Measurements from ENCODE around the gene CTNNB1.

CTNNB1 gene

DNA sequence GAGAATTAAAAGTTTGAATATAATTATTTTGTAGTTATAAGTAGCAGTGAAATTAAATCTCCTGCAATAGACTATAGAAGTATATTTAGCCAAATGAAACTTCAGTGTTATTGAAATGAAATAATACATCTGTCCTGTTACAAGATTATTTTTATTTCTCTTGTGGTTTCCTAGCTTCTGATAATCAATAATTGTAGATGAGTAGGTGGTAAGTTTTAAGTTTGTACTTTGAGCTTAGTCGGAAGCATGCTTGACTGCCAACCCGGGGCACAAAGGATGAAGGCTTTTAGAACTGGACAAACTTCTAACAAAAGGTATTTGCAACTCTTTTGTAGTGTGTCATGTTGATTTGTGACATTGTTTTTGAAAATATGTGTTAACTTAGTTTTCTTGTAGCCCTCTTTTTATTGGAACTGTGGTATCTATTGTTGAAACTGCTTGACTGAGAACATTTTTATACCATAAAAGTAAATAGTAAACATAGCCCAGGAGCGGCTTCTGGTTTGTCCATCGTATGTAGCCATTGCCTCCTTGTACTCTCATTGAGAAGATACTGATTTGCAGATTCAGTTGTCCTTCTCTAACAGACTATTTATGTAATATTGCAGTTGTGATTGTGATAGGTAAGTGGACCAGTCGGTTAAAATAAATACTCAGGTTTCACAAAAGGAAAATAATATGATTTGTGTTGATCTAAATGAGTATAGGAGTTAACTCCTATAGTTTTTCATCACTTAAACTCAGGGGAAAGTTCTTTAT lies 2.9 kb downstream of the CTNNB1 start:
- Histone ChIP-seq H3K27me3 (ENCODE audit: insufficient read depth, low read length) (no peaks in the 10 kb centered on the region), H3K79me2 (ENCODE audit: control insufficient read depth, insufficient read depth, low read length, unreplicated experiment) (peaks cover 77% of the 10 kb centered on the region), H3K27ac (ENCODE audit: low read depth, low read length) (peak overlapping the region; percentile 13), H3K36me3 (ENCODE audit: insufficient read depth, low read length) (no peaks in the 10 kb centered on the region), H2AFZ (ENCODE audit: low read length, unreplicated experiment) (no peak overlapping the region), H3K4me1 (ENCODE audit: control insufficient read depth, insufficient read depth, low read length, unreplicated experiment) (peaks cover 20% of the 10 kb centered on the region), H3K4me3 (ENCODE audit: low read depth, low read length) (peak overlapping the region; percentile 93)

DNA sequence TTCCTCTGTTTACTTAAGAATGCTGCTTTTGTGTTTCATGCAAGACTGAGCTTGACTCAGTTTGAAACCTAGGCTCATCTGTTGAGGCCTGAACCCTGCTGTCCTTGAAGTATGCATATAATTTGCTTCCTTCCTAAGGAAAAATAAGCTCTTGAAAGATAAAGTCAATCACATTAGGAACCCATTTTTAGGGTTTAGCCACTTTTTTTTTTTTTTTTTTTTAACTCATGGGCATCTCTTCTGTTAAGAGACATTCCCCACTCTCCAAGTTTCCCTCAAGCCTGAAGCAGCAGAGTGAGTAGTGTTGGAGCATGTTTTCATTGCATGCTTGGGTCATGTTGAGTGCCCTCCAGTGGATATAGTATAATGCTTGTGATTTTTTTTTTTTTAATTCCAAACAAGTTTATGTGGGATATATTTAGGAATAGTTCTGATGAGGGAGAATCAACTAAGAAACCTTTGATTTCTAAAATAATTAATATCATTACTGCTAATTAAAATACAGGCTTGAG lies 3.6 kb downstream of the CTNNB1 start:
- no peak overlapping the region for H2AFZ ChIP-seq (ENCODE audit: low read length, unreplicated experiment)
- H3K4me1 ChIP-seq (ENCODE audit: control insufficient read depth, insufficient read depth, low read length, unreplicated experiment) = peaks cover 26% of the 10 kb centered on the region
- H3K27ac ChIP-seq (ENCODE audit: low read depth, low read length) = peak overlapping the region; percentile 13
- no peaks in the 10 kb centered on the region for H3K27me3 ChIP-seq (ENCODE audit: insufficient read depth, low read length)
- H3K36me3 ChIP-seq (ENCODE audit: insufficient read depth, low read length) = no peaks in the 10 kb centered on the region
- peak overlapping the region; percentile 93 for H3K4me3 ChIP-seq (ENCODE audit: low read depth, low read length)
- H3K79me2 ChIP-seq (ENCODE audit: control insufficient read depth, insufficient read depth, low read length, unreplicated experiment) = peaks cover 84% of the 10 kb centered on the region

DNA sequence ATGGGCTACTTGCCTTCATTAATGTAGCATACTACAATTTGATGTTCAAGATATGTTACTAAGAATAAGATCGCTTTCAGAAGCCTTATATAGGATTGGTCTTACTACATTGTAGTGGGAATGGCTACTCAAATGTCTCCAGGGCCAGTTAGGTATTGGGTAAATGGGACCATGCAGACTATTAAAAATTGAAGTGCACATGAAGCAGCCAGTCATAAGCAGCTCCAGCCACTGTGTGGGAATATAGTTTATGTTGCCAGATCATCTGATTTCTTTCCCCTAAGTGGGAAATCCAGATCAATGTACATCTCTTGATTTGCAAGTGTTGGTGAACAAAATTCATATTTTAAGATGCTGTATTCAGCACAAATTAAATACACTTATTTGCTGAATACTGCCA lies 5.1 kb downstream of the CTNNB1 start:
- Histone ChIP-seq H3K27ac (ENCODE audit: low read depth, low read length) (no peak overlapping the region), H3K36me3 (ENCODE audit: insufficient read depth, low read length) (peaks cover 2% of the 10 kb centered on the region; the same call in 1 of the 2 replicates), H2AFZ (ENCODE audit: low read length, unreplicated experiment) (no peak overlapping the region), H3K4me1 (ENCODE audit: control insufficient read depth, insufficient read depth, low read length, unreplicated experiment) (peaks cover 28% of the 10 kb centered on the region), H3K79me2 (ENCODE audit: control insufficient read depth, insufficient read depth, low read length, unreplicated experiment) (peaks cover 98% of the 10 kb centered on the region), H3K4me3 (ENCODE audit: low read depth, low read length) (no peak overlapping the region), H3K27me3 (ENCODE audit: insufficient read depth, low read length) (no peaks in the 10 kb centered on the region)

DNA sequence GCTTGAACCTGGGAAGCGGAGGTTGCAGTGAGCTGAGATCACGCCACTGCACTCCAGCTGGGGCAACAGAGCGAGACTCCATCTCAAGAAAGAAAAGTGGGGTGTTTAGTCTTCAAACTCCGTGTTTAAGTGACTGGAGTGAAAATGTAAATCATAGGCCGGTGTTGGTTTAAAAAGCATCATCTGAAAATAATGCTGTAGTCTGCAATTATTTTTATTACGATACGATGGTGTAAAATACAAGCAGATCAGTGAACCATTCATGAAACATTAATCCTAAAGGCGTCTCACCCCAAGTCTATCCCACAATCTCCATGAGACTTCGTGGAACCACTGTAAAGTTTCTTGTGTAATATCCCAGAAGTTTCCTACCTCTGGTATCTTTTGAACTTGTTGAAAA lies 6.3 kb downstream of the CTNNB1 start:
- H2AFZ ChIP-seq (ENCODE audit: low read length, unreplicated experiment) = no peak overlapping the region
- H3K27me3 ChIP-seq (ENCODE audit: insufficient read depth, low read length) = no peaks in the 10 kb centered on the region
- no peak overlapping the region for H3K27ac ChIP-seq (ENCODE audit: low read depth, low read length)
- H3K79me2 ChIP-seq (ENCODE audit: control insufficient read depth, insufficient read depth, low read length, unreplicated experiment) = peaks cover 96% of the 10 kb centered on the region
- H3K4me3 ChIP-seq (ENCODE audit: low read depth, low read length) = no peak overlapping the region
- H3K4me1 ChIP-seq (ENCODE audit: control insufficient read depth, insufficient read depth, low read length, unreplicated experiment) = peaks cover 28% of the 10 kb centered on the region
- H3K36me3 ChIP-seq (ENCODE audit: insufficient read depth, low read length) = peaks cover 5% of the 10 kb centered on the region

DNA sequence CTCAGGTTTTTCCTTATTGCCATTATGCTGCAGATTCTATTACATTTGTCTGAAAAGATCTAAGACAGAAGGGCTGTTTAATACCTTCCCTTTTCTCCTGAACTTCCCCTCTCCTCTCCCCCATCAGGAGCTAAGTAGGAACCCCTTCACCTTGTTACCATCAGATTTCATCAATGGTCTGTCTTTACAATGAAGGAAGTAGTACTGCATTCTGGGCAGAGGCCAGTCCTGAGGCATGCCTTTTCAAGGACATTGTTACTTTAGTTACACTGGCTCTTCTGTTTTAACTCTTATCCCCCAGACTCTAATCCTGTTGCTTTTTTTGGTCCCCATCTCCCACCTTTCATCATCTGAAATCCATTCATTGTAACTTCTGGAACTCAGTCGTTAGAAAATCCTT lies 8.1 kb downstream of the CTNNB1 start:
- Histone ChIP-seq H3K4me1 (ENCODE audit: control insufficient read depth, insufficient read depth, low read length, unreplicated experiment) (peaks cover 25% of the 10 kb centered on the region), H2AFZ (ENCODE audit: low read length, unreplicated experiment) (no peak overlapping the region), H3K79me2 (ENCODE audit: control insufficient read depth, insufficient read depth, low read length, unreplicated experiment) (peaks cover 96% of the 10 kb centered on the region), H3K4me3 (ENCODE audit: low read depth, low read length) (no peak overlapping the region), H3K27ac (ENCODE audit: low read depth, low read length) (no peak overlapping the region), H3K36me3 (ENCODE audit: insufficient read depth, low read length) (peaks cover 5% of the 10 kb centered on the region), H3K27me3 (ENCODE audit: insufficient read depth, low read length) (no peaks in the 10 kb centered on the region)

DNA sequence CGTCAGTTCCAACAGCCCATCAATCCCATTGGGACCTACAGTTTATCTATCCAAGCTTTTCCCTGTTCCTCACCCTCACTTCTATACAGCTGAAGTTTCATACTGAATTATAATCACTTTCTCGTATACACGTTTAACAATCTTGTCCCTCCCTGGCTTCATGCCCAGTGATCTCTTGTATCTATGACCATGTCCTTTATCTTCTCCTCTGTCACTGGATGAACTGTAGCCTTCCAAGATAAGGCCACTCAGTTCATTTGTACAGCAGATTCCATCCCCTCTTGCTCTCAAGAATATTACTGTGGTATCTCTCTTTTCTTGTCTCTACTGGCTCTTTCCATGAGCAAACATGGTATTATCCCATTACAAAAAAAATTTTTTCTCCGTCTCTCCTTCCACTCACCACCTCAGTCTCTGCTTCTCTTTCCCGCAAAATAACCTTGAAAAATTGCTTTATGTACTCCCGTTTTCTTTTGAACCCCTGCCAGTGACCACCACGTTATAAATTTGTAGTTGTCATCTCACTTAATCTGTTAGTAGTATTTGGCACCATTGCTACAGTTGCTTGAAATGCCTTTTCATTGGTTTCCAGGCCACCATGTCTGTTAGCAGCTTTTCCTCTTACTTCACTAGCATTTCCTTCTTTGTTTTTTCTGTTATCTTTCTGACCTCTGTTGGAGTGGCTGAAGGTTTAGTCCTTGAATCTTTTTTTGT lies 9.4 kb downstream of the CTNNB1 start:
- Histone ChIP-seq H3K79me2 (ENCODE audit: control insufficient read depth, insufficient read depth, low read length, unreplicated experiment) (peaks cover 96% of the 10 kb centered on the region), H2AFZ (ENCODE audit: low read length, unreplicated experiment) (no peak overlapping the region), H3K27me3 (ENCODE audit: insufficient read depth, low read length) (no peaks in the 10 kb centered on the region), H3K4me3 (ENCODE audit: low read depth, low read length) (no peak overlapping the region), H3K27ac (ENCODE audit: low read depth, low read length) (no peak overlapping the region), H3K36me3 (ENCODE audit: insufficient read depth, low read length) (peaks cover 5% of the 10 kb centered on the region), H3K4me1 (ENCODE audit: control insufficient read depth, insufficient read depth, low read length, unreplicated experiment) (peaks cover 26% of the 10 kb centered on the region)

DNA sequence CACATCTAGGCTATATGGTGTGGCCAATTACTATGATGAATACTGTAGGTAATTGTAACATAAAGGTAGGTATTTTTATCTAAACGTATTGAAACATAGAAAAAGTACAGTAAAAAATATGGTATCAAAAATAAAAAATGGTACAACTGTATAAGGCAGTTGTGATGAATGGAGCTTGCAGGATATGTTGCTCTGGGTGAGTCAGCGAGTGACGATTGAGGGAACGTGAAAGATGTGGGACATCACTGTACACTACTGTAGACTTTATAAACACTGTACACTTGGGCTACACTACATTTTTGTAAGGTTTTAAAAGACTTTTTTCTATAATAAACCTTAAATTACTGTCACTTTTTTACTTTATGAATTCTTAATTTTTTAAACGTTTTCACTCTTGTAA lies 10.3 kb downstream of the CTNNB1 start:
- peaks cover 22% of the 10 kb centered on the region for H3K4me1 ChIP-seq (ENCODE audit: control insufficient read depth, insufficient read depth, low read length, unreplicated experiment)

DNA sequence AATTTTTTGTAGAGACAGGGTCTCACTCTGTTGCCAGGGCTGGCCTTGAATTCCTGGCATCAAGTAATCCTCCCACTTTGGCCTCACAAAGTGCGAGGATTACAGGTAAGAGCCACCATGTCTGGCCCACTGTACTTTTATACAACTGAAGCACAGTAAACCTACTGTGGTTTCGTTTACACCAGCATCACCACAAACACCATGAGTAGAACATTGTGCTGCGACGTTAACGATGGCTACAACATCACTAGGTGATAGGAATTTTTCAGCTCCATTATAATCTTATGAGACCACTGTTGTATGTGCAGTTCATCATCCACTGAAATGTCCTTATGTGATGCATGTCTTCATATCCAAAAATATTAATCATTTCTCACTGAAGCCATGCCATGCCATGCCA lies 11.7 kb downstream of the CTNNB1 start:
- H3K4me1 ChIP-seq (ENCODE audit: control insufficient read depth, insufficient read depth, low read length, unreplicated experiment) = peaks cover 27% of the 10 kb centered on the region
- peaks cover 95% of the 10 kb centered on the region for H3K79me2 ChIP-seq (ENCODE audit: control insufficient read depth, insufficient read depth, low read length, unreplicated experiment)

More for the DNA sequence above, 10.3 kb downstream of the CTNNB1 start:
- H3K79me2 ChIP-seq (ENCODE audit: control insufficient read depth, insufficient read depth, low read length, unreplicated experiment) = peaks cover 96% of the 10 kb centered on the region
- no peak overlapping the region for H3K27ac ChIP-seq (ENCODE audit: low read depth, low read length)
- H2AFZ ChIP-seq (ENCODE audit: low read length, unreplicated experiment) = no peak overlapping the region
- no peak overlapping the region for H3K4me3 ChIP-seq (ENCODE audit: low read depth, low read length)
- H3K27me3 ChIP-seq (ENCODE audit: insufficient read depth, low read length) = no peaks in the 10 kb centered on the region
- H3K36me3 ChIP-seq (ENCODE audit: insufficient read depth, low read length) = peaks cover 5% of the 10 kb centered on the region

DNA sequence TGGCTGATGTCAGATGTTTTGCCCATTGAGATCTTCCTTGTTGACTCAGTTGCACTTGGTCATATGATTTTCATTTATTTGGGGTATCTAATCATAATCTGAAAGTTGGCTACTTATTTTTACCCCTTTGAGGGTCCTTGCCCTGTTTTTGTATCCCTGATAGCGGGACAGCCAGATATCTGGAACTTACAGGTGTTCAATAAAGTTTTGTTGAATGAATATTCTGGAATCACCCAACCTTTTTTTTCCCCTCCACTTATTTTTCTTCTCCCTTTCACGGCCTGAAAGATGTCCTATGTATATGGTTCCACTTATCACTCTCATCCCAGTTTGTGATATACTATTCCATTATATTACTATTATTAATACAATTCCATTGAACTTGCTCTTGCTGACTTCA lies 12.8 kb downstream of the CTNNB1 start:
- no peaks in the 10 kb centered on the region for H3K27me3 ChIP-seq (ENCODE audit: insufficient read depth, low read length)
- H3K4me1 ChIP-seq (ENCODE audit: control insufficient read depth, insufficient read depth, low read length, unreplicated experiment) = peaks cover 37% of the 10 kb centered on the region

More for the DNA sequence above, 11.7 kb downstream of the CTNNB1 start:
- no peak overlapping the region for H2AFZ ChIP-seq (ENCODE audit: low read length, unreplicated experiment)
- no peak overlapping the region for H3K27ac ChIP-seq (ENCODE audit: low read depth, low read length)
- no peak overlapping the region for H3K4me3 ChIP-seq (ENCODE audit: low read depth, low read length)
- no peaks in the 10 kb centered on the region for H3K27me3 ChIP-seq (ENCODE audit: insufficient read depth, low read length)
- peaks cover 5% of the 10 kb centered on the region for H3K36me3 ChIP-seq (ENCODE audit: insufficient read depth, low read length)

DNA sequence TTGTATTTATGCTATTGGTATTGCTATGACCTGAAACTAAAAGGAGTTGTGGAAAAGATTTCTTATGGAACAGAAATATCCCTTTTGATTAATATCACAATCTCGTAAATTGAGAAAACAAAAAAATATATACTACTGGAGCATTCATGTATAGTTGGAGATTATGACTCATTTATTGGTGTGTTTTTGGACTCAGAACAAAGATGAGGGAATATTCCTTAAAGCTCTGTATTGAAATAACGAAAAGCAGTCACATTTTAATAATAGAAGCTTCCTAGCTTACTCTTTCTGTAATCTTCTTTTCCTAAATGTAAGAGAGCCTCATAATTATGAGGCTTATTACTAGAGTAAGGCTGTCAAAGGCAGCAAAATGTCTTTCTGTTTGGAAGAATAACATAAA lies 14.3 kb downstream of the CTNNB1 start:
- H3K27ac ChIP-seq (ENCODE audit: low read depth, low read length) = no peak overlapping the region
- peaks cover 5% of the 10 kb centered on the region for H3K36me3 ChIP-seq (ENCODE audit: insufficient read depth, low read length)
- H3K79me2 ChIP-seq (ENCODE audit: control insufficient read depth, insufficient read depth, low read length, unreplicated experiment) = peaks cover 95% of the 10 kb centered on the region
- H2AFZ ChIP-seq (ENCODE audit: low read length, unreplicated experiment) = no peak overlapping the region
- no peaks in the 10 kb centered on the region for H3K27me3 ChIP-seq (ENCODE audit: insufficient read depth, low read length)
- H3K4me3 ChIP-seq (ENCODE audit: low read depth, low read length) = no peak overlapping the region
- H3K4me1 ChIP-seq (ENCODE audit: control insufficient read depth, insufficient read depth, low read length, unreplicated experiment) = peaks cover 36% of the 10 kb centered on the region

More for the DNA sequence above, 12.8 kb downstream of the CTNNB1 start:
- H3K27ac ChIP-seq (ENCODE audit: low read depth, low read length) = no peak overlapping the region
- peaks cover 95% of the 10 kb centered on the region for H3K79me2 ChIP-seq (ENCODE audit: control insufficient read depth, insufficient read depth, low read length, unreplicated experiment)
- no peak overlapping the region for H2AFZ ChIP-seq (ENCODE audit: low read length, unreplicated experiment)
- peaks cover 5% of the 10 kb centered on the region for H3K36me3 ChIP-seq (ENCODE audit: insufficient read depth, low read length)
- H3K4me3 ChIP-seq (ENCODE audit: low read depth, low read length) = no peak overlapping the region
